GM21528 (cell line): ENCODE results near the gene PSMA6.

Source experiments
- ATAC-seq: cut with Tn5 transposase; IDR thresholded peaks from one replicate; pipeline ENCODE4 v1.9.1; 2021; ENCODE audit warnings: mild to moderate bottlenecking, moderate library complexity; ENCODE audit not compliant: unreplicated experiment, low FRiP score

Gene PSMA6

GRCh38 chr14:35362911-35363374 lies 70.8 kb downstream of the PSMA6 start:
- no peak for ATAC-seq

GRCh38 chr14:35365130-35366055 lies 73.2 kb downstream of the PSMA6 start:
- no peak for ATAC-seq

GRCh38 chr14:35366056-35366451 lies 73.9 kb downstream of the PSMA6 start:
- ATAC-seq, result no peak

GRCh38 chr14:35366521-35366976 lies 74.4 kb downstream of the PSMA6 start:
- ATAC-seq, result no peak

- ATAC-seq, result no peak
These were observed 74.8 kb downstream of the PSMA6 start for GRCh38 chr14:35367056-35367372.
